C4-2B (cell line): ENCODE measurements around the gene GMNN.

ENCODE experiments used
- ZFX ChIP-seq: fragments of 450-650 bp; IDR thresholded peaks from 2 replicates; pipeline ENCODE4 v1.6.1; 2017
- TF ChIP-seq, protein P1 (sequence below): fragments of 450-650 bp; conservative IDR thresholded peaks from 2 replicates; pipeline ENCODE4 v1.5.1; 2017; ENCODE audit warnings: mild to moderate bottlenecking

DNA sequence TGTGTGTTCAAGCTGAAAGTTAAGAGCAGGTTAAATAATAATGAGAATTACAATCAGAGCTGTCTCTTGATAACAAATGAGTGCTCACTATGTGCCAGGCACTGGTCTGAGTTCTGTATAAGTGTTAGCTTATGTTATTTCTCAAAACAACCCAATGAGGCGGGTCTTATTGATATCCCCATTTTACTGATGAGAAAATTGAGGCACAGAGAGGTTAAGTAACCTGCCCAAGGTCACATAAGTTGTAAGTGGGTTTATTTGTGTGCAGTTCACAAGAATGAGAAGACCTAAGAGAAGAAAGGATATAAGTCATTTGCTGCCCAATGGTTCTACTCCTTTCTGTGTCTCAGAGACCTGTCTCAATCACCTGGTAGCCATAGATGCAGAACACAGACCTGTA, 58.1 kb downstream of the GMNN start:
- TF ChIP-seq, protein P1, sequence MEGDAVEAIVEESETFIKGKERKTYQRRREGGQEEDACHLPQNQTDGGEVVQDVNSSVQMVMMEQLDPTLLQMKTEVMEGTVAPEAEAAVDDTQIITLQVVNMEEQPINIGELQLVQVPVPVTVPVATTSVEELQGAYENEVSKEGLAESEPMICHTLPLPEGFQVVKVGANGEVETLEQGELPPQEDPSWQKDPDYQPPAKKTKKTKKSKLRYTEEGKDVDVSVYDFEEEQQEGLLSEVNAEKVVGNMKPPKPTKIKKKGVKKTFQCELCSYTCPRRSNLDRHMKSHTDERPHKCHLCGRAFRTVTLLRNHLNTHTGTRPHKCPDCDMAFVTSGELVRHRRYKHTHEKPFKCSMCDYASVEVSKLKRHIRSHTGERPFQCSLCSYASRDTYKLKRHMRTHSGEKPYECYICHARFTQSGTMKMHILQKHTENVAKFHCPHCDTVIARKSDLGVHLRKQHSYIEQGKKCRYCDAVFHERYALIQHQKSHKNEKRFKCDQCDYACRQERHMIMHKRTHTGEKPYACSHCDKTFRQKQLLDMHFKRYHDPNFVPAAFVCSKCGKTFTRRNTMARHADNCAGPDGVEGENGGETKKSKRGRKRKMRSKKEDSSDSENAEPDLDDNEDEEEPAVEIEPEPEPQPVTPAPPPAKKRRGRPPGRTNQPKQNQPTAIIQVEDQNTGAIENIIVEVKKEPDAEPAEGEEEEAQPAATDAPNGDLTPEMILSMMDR, result no peak
- TF ChIP-seq ZFX, result no peak
